SU-DHL-6 (cell line): ENCODE results near the gene HASPIN.

Source experiments
- EZH2phosphoT487 ChIP-seq: fragments of 200-600 bp; sonication (generic), shearing (Covaris generic); conservative IDR thresholded peaks from 2 replicates; pipeline ENCODE4 v1.6.1; 2018; ENCODE audit warnings: mild to moderate bottlenecking, antibody characterized with exemption, low read length, moderate library complexity, mixed read lengths
- TF ChIP-seq, protein P1 (sequence below): fragments of 200-600 bp; sonication (generic); IDR thresholded peaks from one replicate; pipeline ENCODE4 v1.5.1; 2017; ENCODE audit warnings: antibody characterized with exemption, mild to moderate bottlenecking, low read length, moderate library complexity; ENCODE audit not compliant: insufficient read depth, poor library complexity, severe bottlenecking

DNA sequence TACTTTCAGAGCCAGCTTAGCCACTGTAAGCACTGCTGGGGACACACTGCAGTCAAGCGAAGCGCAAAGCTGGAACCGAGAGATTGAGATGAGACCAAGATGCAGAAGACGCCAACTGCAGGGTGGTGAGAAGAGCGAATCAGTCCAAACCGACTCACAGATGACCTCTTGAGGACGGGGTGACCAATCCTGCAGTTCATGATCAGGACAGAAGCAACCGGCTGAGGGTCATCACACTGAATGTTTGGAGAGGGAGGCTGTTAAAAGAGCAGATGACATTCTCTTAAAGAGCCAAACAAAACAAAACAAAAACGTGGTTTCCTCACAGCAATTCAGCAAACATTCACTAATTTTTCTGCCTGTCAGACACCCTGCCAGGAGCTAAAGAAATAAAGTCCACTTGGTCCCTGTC, 8.5 kb downstream of the HASPIN start:
- TF ChIP-seq, protein P1, sequence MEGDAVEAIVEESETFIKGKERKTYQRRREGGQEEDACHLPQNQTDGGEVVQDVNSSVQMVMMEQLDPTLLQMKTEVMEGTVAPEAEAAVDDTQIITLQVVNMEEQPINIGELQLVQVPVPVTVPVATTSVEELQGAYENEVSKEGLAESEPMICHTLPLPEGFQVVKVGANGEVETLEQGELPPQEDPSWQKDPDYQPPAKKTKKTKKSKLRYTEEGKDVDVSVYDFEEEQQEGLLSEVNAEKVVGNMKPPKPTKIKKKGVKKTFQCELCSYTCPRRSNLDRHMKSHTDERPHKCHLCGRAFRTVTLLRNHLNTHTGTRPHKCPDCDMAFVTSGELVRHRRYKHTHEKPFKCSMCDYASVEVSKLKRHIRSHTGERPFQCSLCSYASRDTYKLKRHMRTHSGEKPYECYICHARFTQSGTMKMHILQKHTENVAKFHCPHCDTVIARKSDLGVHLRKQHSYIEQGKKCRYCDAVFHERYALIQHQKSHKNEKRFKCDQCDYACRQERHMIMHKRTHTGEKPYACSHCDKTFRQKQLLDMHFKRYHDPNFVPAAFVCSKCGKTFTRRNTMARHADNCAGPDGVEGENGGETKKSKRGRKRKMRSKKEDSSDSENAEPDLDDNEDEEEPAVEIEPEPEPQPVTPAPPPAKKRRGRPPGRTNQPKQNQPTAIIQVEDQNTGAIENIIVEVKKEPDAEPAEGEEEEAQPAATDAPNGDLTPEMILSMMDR, result no peak
- no peak for TF ChIP-seq EZH2phosphoT487
